NCI-H1436 (cell line): ENCODE data around the gene LACRT.

Experiments
- DNase-seq: peaks from one replicate; lab custom pipeline; 2025; lab: John Stamatoyannopoulos, UW

LACRT gene

DNA sequence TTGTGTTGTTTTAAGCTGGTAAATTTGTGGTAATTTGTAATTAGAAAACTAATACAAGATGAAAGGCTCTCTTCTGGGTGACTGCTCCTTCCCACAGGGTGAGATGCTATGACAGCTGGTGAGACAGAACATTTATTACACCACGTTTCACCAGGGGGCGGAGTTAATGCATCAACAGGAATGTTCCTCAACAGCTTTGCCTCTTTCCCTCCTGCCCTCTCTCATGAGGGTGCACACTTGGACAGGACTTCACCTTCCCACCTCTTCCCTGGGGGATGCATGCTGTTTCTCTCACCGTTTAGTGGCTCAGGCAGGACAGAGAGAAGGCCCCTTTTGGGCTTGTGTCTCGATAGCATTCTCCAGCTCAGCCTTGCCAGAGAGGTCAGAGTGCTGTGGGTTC lies 32.9 kb downstream of the LACRT start:
- no peak for DNase-seq

DNA sequence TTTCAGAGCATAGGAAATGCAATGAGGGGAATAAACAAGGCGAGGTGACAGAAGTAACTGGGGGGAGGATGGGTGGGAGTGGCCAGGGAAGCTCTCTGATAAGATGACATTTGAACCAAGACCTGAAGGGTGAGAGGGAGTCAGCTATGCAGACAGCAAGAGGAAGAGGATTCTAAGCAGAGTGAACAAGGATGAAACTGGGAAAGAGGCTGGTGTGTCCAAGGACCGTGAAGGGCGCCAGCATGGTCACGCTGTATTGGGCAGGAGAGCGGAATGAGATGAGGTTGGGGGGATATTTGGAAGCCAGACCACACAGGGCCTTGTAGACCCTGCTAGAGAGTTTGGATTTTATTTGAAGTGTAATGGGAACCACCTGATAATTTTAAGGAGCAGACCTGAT lies 35.7 kb downstream of the LACRT start:
- no peak for DNase-seq

DNA sequence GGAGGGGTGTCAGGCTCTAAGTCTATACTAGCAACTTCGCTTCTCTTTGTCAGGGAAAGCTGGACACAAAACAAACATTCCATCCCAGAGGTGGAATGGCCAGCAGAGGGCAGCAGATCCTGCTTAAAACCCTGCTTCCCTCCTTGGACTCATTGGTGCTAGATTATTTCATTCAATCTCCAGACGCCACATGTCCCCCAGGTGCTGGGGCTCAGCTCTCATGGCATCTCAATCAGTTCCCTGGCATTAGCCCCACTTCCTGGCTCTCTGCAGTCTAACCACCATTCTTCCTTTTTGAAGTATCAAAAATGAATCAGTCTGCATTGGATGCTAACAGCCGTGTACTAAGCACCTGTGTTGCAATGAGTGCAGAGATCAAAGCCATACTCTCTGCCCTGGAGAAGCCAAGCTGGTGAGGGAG lies 38.2 kb downstream of the LACRT start:
- peak; percentile 6 for DNase-seq

DNA sequence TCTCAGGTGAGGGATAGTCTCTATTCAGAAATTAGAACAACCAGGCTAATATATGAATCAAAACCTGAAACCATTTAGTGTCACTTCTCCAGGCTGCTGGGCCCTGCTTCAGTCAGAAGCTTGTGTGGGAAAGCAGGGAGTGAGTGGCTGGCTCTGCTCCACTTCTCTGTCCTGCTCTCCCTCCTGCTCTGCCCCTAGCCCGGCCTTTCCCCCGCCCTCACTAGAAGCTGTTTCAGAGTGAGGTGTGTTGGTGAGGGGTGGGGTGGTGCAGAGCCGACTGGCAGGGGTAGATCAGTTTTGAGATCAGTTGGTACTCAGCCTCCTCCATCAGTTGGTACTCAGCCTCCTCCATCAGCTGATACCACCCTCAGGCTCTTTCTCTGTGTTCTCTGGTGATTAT lies 39.2 kb downstream of the LACRT start:
- no peak for DNase-seq

DNA sequence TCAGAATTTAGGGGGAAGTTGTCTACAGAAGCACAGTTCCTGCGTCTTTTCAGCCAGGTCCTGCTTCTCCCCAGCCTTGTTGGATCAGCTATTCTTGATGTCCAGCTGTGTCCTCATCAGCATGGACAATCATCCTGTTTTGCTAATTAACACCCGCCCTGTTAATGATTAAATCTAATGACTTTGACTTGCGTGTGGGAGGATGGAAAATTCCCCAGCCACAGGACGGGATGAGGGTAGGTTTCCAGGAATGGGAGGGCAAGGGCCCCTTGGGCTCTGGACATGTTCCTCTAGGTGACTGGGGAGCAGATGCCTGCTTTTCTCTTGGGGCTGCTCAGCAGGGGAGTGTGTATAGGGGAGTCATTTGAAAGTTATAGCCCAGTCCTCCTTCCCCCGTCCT lies 41.0 kb downstream of the LACRT start:
- no peak for DNase-seq

DNA sequence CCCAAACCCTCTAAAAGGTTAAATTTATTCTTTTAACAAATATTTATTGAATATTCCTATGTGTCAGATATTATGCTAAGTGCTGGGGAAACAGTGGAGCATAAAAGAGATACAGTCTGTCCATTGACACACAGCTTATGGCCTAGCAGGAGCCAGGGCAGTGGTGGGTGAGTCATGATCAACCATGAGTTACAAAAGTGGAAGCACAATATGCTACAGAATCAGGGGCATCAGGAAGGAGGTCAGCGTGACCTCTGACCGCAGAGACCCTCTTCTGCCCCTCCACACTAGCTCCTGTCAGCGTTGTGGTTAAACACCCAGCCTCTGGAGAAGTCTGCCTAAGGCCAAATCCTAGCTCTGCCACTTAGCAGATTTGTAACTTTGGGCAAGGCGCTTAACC lies 41.6 kb downstream of the LACRT start:
- no peak for DNase-seq

DNA sequence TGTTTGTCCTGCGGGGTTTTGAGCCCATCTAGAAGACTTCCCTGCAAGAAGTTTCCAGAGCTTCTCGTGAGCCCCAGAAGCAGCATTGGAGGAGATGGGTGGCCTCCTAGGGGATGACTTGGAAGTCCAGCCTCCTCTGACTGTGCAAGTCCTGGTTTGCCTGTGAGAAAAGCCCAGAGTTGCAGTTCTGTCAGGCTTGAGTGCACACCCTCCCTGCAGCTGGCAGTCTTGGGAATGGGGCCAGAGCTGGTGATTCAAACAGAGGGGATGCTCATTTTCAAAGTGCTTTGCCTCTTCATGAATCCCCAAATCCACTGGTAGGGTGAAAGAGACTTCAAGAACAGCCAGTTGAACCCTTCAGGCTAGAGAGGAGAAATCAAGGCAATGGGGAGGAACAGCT lies 42.4 kb downstream of the LACRT start:
- DNase-seq = no peak

DNA sequence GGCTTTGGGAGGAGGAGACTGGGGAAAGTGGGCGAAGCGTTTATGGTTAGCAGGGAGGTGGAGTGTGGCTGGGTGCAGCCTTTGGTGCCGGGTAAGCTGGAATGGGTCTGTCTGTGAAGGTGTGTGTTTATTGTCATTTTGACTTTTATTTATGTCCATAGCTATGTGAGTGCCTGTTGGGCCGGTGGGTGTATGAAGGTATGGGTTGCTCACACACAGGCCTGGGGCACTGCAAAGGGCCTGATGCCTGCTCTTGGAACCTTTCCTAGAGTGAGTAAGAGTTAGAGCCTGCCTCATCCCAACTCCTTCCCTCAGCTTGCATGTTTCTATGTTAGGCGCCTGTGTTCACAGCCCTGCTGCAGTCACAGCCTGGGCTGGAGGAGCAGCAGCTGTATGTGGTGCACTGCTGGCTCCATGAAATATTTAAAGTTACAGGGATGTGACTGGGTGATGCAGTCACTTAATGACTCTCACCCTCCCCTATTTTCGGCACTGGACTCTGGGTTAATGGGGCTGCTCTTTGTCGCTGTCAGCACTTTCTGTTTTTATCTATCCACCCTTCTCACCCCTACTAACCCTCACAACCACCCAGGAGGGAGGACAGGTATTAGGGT lies 43.6 kb downstream of the LACRT start:
- DNase-seq = no peak

DNA sequence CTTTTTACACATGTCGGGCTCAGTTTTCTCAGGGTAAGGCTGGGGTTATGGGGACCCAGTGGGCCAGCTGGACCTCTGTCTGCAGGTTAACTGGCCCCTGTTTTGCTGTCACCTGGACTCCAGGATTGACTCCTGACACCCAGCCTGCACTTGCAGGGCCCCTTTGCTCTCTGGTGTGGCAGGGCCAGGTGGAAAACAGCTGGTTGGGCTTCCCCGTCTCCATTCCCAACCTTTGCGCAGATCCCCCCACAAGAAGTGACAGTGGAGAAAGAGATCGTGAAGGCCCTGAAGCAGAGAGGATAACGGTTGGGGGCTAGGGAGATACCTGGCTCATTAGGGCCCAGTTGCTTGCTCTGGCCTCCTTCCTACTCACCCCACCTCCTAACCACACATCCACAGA lies 44.7 kb downstream of the LACRT start:
- DNase-seq = no peak

DNA sequence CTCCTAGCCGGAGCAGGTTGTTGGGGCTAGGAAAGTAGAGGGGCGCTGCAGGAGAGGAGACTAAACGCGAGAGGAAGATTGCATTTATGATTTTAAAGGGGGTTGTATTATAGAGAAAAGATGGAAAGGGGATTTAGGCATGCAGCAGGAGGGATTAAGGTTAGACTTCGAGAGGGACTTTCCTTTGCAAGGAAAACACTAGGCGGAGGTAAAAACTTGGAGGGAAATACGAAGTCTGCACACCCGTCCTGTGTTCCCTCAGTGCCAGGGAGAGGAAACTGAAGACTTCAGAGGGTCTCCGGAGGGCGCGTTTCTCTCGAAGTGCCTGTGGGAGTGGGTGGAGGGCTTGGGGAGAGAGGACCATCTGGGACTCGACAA lies 45.8 kb downstream of the LACRT start:
- no peak for DNase-seq

DNA sequence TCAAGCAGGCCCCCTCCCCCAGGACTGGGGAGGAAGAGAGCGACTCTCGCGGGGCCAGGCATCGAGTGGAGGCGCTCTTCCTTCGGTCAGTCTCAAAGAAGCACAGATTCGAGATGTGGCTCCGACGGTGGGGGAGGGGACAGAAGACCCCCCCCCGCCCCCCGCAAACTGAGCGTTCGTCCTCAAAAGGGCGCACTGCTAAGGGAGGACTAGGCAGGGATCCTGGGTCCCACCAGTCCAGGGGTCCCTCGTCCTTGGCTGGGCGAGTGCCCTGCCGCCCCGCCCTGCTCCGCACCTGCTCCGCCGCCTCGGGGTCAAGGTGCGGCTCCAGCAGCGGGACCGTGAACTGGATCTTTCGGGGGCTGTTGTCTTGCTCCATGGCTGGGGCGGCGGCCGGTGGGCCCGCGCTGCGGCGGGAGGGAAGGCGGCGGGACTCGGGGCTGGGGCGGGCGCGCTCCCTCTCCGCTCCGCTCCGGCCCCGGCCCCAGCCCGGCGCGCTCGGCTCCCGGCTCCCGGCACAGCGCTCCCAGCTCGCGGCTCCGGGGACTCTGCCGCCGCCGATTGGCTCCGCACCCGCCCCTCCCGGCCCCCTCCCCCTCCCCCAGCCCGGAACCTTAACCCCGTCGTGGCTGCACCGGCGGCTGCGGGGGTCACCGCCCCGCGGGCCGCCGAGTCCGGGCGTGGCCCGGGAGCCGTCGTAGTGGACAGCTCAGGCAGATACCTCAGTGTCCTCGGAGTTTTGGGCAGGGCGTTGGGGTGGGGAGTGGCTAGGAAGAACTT lies 46.4 kb downstream of the LACRT start, which contains the start of gene PPP1R1A:
Gene PPP1R1A, minus strand, starts transcription at position 550 of the 780 bp plus-strand sequence. Its CDS starts 171 bp downstream, at position 379.
- no peak for DNase-seq

DNA sequence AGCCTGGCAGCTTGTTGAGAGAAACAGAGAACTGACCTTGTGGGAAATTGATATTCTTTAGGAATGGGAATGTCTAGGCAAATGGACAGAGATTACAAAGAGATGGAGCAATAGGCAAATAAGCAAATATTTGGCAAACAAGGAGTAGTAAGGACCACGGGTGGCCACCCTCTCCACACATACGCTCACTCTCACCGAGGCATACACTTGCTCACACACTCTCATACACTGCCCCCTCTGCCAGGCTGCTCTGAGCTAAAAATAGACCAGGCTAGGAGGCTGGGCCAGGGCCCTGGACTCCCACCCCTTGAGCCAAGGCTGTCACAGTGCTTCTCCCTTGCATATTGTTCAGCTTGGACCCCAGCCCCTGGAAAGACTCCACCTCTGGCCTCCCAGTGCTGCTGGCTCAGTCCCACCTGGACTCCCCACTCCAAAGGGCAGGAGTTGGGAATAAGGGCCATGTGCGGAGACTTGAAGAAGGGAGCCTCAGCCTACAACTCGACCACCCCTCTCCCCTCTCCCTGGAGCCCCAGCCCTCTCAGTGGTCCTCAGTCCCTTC lies 47.3 kb downstream of the LACRT start:
- DNase-seq = no peak

DNA sequence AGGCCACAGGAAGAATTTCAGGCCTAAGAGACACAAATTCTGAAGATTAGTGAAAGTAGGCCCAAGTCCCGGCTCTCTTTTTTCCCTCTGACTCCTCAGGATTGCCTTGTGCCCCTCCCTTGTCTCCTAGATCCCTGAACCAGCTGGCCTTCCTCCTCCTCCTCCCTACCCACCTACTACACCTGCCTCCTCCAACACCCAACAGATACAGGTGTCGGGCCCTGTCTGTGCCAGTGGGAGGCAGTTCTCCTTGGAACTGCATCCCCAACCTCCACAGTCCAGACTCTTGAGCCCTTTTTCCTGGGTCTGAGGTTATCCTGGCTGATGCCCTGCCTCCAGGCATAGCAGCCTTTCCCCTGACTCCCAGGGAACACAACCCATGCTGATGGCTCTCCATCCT lies 48.1 kb downstream of the LACRT start:
- no peak for DNase-seq

DNA sequence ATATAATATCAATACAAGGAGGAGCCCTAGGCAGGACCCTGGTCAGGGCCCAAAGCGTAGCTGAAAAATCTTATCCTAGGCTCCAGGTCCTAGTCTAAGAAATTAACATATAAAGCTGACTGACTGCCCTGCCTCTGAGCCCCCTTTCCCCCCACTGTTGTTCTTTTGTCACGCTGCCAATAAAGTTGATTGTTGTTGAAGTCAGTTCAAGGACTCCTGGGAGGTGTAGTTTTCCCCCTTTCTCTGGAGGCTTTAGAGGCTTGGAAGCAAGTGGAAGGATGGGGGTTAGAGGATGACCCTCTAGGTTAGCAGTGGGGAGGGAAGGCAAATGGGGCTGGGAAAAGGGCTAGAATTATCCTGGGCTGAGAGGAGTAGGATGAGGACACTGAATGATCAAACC lies 49.5 kb downstream of the LACRT start:
- DNase-seq = no peak

DNA sequence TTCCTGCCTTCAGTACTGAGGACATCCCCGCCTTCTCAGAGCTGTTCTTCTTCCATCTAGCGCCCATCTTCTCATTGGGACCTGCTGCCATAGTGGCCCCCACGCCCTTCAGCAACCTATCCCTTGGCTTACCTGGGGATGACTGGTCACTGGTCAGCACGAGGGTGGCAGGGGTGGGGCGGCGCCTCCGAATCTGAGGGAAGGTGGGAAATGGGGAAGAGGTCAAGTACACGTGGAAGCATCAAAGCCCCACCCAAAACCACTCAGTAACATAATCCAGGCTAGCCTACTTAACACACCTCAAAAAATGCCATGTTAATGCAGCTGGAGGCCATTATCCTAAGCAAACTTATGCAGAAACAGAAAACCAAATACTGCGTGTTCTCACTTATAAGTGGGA lies 50.6 kb downstream of the LACRT start:
- DNase-seq = no peak

DNA sequence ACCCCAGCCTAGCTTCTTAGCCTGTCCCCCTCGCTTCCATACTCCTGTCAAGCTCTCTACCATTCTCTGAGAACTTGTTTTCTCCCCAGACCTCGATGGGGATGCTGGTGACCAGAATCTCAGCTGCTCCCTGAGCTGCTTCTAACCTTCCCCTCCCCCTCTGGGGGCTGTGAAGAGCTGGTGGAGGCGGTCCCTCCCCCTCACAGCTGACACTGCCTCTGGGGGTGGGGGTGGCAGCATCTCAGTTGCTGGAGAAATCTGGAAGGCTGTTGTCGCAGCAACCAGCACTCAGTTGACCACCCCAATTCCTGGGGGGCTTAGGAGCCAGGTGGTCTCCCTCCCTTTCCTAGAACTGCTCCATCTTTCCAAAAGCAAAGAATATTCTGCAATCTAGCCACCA lies 51.0 kb downstream of the LACRT start:
- DNase-seq = no peak

DNA sequence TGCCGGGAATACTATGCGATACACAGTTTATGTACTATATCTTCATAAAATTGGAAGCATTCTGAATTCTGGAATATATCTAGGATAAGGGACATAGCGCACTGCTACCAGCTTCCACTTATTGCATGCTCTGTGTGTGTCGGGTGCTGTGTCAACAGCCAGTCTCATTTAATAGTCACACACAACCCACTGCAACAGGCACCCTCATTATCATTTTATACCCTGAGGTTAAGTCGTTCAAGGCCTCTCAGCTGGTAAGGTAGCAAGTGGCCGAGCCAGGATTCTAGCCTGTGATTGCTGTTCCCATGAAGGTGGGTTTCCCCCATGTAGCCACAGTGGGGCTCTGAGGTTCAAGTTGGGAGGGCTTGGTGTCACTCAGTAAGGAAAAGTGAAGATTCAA lies 53.3 kb downstream of the LACRT start:
- DNase-seq = no peak
